ENCODE results near the gene PLA2G4B.

The PLA2G4B gene

DNA sequence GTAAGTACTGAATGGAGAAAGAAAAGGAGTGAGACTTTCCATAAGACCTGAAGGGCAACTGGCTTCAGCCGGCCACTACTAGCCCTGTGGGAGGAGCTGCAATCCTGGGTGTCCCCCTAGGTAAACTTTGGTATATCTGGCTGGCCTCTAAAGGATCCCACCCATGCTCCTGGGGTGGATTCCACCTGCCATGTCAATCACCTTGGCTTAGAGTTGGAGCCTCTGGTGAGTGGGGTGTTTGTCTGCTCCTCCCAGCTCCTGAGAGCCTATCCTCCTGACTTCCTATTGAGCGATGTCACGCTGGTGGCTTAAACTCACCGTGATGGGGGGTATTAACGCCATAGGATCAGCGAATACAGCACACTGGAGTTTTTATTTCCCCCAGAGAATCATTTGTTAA, 52.6 kb downstream of the PLA2G4B start:
- no peak for DNase-seq

DNA sequence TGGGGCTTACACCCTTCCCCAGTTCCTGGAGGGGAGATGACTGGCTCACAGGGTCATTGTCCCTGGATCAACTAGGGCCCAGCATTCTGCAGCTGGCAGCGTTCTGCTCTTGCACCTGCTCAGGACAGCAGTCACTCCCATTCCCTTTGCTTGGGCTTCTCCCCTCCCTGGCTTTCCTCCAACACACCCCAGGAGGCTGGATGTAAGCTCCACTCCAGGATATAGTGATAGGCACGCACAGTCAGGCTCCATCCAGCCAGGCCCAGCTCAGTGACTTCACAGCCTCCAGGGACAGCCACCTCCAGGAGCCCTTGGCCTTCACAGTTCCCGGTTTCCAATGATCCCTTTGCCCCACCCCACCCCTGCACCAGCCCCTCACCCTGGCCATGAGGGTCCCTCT, 53.3 kb downstream of the PLA2G4B start:
- no peak for DNase-seq

DNA sequence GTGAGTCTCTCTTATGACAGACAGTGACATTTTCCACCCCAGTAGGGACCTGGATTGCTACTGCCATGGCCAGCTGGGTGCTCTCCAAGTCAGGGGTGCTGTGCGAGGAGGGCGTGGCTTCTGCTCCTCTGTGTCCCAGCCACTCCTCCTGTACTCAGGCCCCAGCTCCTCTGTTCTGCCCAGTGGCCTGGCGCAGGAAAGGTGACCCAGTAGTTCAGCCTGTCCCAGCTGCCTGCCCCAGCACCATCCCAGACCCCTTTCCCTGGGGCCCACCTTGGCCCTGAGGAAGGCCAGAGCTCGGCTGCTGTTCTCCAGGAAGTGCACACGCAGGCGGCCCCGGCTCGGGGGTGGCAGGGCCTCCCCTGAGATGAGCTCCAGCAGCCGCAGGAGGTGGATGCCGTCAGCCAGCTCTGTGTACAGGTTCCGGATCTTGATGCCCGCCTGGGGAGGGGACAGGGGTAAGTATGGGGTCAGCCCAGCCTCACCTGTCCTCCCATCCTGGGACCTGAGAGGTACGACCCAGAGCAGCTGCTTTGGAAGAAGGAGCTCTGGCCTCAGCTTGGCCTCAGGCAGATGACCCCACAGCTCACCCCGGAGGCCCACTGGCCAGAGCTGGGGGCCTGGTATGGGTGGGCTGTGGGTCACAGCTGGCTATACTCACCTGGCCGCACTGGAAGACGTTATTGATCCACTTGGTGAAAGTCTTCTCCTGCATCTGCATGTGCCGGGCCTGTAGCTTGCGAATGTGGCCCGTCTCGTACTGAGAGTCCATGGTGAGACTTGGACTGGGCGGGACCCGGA, 54.2 kb downstream of the PLA2G4B start:
- no peak for DNase-seq

DNA sequence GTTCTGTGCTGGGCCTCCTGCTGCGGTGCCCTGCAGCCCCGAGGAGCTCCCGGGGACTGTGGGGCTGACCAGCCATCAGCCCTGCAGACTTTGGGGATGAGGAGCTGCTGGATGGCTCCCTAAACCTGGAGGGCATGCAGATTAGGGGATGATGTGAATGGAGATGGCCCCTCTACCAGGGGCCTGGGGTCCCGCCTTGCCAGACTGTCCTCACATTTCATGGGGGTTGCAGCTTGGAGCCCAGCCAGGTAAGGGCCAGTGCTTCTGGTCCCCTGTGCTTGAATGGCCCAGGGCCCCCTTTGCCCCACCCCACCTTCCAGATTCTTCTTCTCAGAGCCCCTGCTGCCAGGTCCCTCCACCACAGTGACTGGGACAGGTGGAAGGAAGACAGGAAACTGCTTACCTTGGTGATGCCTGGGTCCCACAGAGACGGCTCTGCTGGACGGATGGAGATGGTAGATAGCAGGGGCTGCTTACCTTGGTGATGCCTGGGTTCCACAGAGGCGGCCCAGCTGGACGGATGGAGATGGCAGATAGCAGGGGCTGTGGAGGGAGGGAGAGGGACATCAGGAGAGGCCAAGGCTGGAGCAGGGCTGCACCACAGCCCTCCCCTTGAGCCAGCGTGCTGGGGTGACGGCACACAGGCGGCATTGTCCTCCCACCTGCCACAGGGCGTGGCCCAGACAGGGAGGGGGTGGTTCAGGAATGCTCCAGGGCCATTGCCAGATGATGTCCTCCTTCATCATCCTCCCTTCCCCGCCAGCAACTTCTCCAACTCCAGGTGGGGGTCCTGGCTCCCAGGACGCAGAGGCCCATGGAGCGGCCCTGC, 55.0 kb downstream of the PLA2G4B start, which contains the start of gene SPTBN5:
Gene SPTBN5, minus strand, starts transcription at position 632 of the 829 bp plus-strand sequence. Its CDS starts 556 bp downstream, at position 76.
- DNase-seq, result no peak

DNA sequence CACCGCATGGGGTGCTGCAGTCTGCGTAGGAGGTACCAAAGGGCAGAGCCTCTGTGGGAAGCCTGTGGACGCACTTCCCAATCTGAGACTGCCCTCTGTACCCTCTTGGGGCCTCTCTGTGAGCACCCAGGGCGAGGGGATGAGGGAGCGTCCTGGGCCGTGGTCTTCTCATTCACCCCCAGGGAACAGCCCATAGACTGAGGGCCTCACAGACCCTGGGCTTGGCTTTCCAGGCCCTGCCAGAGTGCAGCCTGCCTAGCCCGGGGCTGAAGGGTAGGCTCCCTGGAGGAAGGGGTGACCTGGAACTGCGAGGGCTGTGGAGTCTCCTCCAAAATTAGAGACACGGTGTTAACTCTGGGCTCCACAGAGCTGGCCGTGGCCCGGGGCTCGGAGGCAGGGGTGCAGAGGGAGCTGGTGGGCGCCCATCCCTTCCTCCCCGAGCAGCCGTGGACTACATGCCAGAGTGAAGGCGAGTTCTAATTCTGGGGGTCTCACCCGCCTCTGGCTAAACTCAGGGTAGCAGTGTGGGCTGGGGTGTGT, 55.7 kb downstream of the PLA2G4B start:
- no peak for DNase-seq

DNA sequence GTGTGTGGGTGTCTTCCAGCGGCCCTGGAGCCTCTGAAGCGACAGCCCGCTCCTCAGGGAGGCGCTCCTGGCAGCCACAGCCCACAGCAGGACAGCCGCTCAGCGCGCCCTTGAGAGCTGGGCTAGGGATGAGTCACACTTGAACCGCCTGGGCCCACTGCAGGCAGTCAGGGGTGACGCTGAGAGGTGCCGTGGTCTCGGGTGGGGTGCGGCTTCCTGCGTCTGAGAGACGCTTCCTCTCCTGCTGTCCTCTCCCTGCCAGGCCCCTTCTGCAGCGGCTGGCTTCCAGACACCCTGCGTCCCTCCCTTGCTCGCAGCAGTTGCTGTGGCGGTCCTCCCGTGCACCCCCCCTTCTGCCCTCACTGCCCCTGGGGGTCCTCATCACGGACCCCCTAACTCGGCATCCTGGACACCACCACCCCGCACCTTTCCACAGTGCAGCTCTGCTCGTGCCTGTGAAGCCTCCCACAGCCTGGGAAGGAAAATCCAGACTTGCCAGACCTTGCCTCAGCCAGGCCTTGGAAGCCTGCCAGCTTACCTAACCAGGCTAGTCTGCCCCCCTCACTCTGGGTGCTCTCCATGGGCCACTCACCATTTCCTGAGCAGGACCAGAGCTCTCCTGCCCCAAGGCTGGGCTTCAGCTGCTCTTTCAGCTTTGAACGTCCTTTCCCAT, 56.3 kb downstream of the PLA2G4B start:
- no peak for DNase-seq

DNA sequence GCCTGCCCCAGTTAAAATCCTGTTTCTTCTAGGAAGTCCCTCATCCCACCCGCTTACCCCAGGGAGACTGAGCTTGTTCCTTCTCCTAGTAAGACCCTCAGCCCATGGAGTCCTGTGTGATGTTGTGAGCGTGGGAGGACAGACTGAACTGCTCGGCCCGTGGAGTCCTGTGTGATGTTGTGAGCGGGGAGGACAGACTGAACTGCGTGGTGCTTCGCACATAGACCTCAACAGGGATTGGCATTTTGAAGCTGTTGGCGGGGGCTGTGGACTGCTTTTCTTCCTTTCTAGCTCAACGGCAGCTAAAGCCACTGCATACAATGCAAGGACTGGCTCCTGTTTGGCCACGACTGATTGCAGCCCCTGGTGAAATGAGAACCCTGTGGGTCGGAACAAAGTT, 56.8 kb downstream of the PLA2G4B start:
- no peak for DNase-seq

DNA sequence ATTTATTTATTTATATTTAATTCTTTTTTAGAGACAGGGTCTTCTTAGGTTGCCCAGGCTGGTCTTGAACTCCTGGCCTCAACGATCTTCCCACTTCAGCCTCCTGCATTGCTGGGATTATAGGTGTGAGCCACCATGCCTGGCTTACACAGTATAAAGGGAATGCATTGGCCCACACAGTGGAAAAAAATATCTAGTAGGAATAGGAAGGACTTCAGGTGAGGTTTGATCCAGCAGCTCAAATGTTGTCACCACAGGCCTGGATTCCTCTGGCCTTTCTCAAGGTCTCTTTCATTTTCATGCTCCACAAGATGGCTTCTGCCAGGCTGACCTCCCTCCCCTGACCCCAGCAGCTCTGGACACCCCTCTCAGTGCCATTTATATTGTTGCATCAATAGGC, 57.3 kb downstream of the PLA2G4B start:
- DNase-seq, result no peak

DNA sequence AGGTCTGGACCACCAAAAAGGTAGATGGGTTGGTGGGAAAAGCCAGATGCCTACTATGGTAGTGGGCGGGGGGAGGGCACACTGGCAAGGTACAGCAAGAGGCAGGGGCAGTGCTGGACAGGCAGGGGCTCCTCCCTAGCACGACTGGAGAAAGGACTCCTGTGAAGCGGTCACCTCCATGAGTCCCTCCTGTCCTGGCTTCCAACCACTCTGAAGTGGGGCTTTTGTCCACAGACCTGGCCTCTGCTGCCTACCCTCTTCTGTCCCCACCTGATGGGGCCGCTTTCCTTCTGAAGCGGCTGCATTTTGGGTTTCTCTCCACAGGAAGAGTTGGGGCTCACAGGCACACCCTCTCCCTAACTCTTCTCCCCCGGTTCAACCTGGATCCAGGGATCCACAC, 57.9 kb downstream of the PLA2G4B start:
- no peak for DNase-seq

DNA sequence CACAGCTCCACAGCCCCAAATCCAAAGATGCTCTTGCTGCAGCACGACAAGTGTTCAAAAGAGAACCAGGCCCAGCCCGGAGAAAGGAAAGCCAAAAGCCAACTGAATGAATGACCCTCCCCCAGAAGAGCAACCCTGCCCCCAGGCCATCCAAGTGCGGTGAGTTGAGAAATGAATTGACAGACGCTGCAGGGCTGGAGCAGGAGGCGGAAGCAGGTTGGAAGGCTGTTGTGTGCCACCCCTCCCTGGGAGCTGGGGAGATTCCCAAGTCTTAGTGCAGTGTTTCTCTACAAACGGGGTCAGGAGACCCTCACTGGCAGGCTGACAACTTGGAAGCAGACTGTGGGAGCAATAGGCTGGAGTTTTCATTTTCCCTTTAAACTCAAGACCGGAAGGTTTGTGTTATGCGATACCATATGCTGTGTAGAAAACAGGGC, 58.7 kb downstream of the PLA2G4B start:
- no peak for DNase-seq
